HEK293 (cell line): ENCODE results near the gene SSTR5.
A peak's percentile ranks its signal among the peaks of the same experiment; 100 is the strongest.

ENCODE experiments used
- CTCF ChIA-PET: fragments of 350-600 bp; formaldehyde crosslinking; extraction: SDS; loops from one replicate; lab custom pipeline; 2021; ENCODE audit warnings: antibody characterized with exemption; lab: Yijun Ruan, JAX
- POLR2A ChIA-PET: fragments of 300-600 bp; formaldehyde crosslinking; extraction: SDS; loops from one replicate; lab custom pipeline; 2020; ENCODE audit warnings: antibody characterized with exemption, inconsistent platforms; lab: Yijun Ruan, JAX
- H3K27ac ChIP-seq: fragments of 200-500 bp; sonication (Bioruptor generic); 2 replicates; pipeline ENCODE4 v1.5.1; 2014; ENCODE audit warnings: low read depth, low read length, control low read depth, inconsistent platforms; ENCODE audit errors: extremely low read depth
- H3K36me3 ChIP-seq, 2 experiments: fragments of 200-500 bp in 1 of 2; sonication (Bioruptor generic) in 1 of 2; 1 replicate in 1 of 2; 2 replicates in 1 of 2; pipeline ENCODE4 v1.5.1; 2014 to 2017; ENCODE audit warnings: inconsistent platforms in 2 of 2, low read length in 2 of 2; ENCODE audit not compliant: control insufficient read depth in 2 of 2, insufficient read depth in 1 of 2
- H3K4me1 ChIP-seq: fragments of 200-500 bp; sonication (Bioruptor generic); 2 replicates; pipeline ENCODE4 v1.5.1; 2014; ENCODE audit warnings: mild to moderate bottlenecking, low read length, inconsistent platforms; ENCODE audit not compliant: control insufficient read depth, insufficient read depth
- H3K4me3 ChIP-seq: 2 replicates; pipeline ENCODE4 v1.5.1; 2011; ENCODE audit warnings: low read depth, mild to moderate bottlenecking, control low read depth, low read length, moderate library complexity
- H3K9me3 ChIP-seq: fragments of 200-500 bp; sonication (Bioruptor generic); 2 replicates; pipeline ENCODE4 v1.5.1; 2014; ENCODE audit warnings: low read depth, low read length, inconsistent platforms; ENCODE audit not compliant: control insufficient read depth, insufficient read depth
- CTCF ChIP-seq: fragments of 450-650 bp; formaldehyde crosslinking; IDR thresholded peaks from 2 replicates; pipeline ENCODE4 v1.5.1; 2016; ENCODE audit warnings: missing biosample characterization, missing genetic modification characterization
- HOXA7 ChIP-seq: sonication (generic); formaldehyde crosslinking; IDR thresholded peaks from 2 replicates; pipeline ENCODE4 v1.8.1; 2022; ENCODE audit warnings: missing genetic modification reagents, borderline replicate concordance
- PRDM10 ChIP-seq: fragments of 450-650 bp; formaldehyde crosslinking; IDR thresholded peaks from 2 replicates; pipeline ENCODE4 v1.5.1; 2016; ENCODE audit warnings: missing biosample characterization, missing genetic modification characterization
- ZBTB48 ChIP-seq: fragments of 450-650 bp; formaldehyde crosslinking; IDR thresholded peaks from 2 replicates; pipeline ENCODE4 v1.5.1; 2016; ENCODE audit warnings: missing biosample characterization, missing genetic modification characterization
- ZBTB6 ChIP-seq: fragments of 450-650 bp; formaldehyde crosslinking; IDR thresholded peaks from 2 replicates; pipeline ENCODE4 v1.5.1; 2017; ENCODE audit warnings: missing biosample characterization, missing genetic modification characterization
- ZNF114 ChIP-seq: fragments of 450-650 bp; formaldehyde crosslinking; IDR thresholded peaks from 2 replicates; pipeline ENCODE4 v1.5.0; 2017; ENCODE audit warnings: missing biosample characterization, missing genetic modification characterization
- ZNF23 ChIP-seq: fragments of 450-650 bp; formaldehyde crosslinking; IDR thresholded peaks from 2 replicates; pipeline ENCODE4 v1.5.1; 2016; ENCODE audit warnings: missing biosample characterization, missing genetic modification characterization, borderline replicate concordance
- ZNF311 ChIP-seq: fragments of 450-650 bp; formaldehyde crosslinking; IDR thresholded peaks from 2 replicates; pipeline ENCODE4 v1.5.1; 2017; ENCODE audit warnings: missing biosample characterization, missing genetic modification characterization, borderline replicate concordance
- ZNF555 ChIP-seq: fragments of 450-650 bp; formaldehyde crosslinking; conservative IDR thresholded peaks from 2 replicates; pipeline ENCODE4 v1.5.1; 2017; ENCODE audit warnings: missing biosample characterization, mild to moderate bottlenecking, missing genetic modification characterization, inconsistent platforms
- ZNF623 ChIP-seq: fragments of 450-650 bp; formaldehyde crosslinking; IDR thresholded peaks from 2 replicates; pipeline ENCODE4 v1.5.1; 2016; ENCODE audit warnings: missing biosample characterization, missing genetic modification characterization
- ZNF624 ChIP-seq: fragments of 450-650 bp; formaldehyde crosslinking; IDR thresholded peaks from 2 replicates; pipeline ENCODE4 v1.5.1; 2017; ENCODE audit warnings: missing biosample characterization, missing genetic modification characterization
- ZNF707 ChIP-seq: fragments of 450-650 bp; formaldehyde crosslinking; IDR thresholded peaks from 2 replicates; pipeline ENCODE4 v1.5.1; 2016; ENCODE audit warnings: missing biosample characterization, missing genetic modification characterization
- ZNF843 ChIP-seq: fragments of 450-650 bp; formaldehyde crosslinking; IDR thresholded peaks from 2 replicates; pipeline ENCODE4 v1.5.1; 2016; ENCODE audit warnings: missing biosample characterization, missing genetic modification characterization
- ZSCAN30 ChIP-seq: fragments of 450-650 bp; IDR thresholded peaks from 2 replicates; pipeline ENCODE4 v1.5.1; 2018; ENCODE audit warnings: missing biosample characterization, mild to moderate bottlenecking, missing genetic modification characterization, moderate library complexity

Gene SSTR5

GRCh38 chr16:1026057-1026783, 46.3 kb upstream of the SSTR5 start:
- H3K27ac ChIP-seq: no peak overlapping the region
- ChIA-PET POLR2A (no interaction called here), CTCF (interaction anchor here (0.6 kb wide), 1 partner anchor 72 kb away, joined by 3 read pairs; no protein-coding TSS in a partner anchor)
- TF ChIP-seq ZNF707 (no peak), ZNF843 (tag by site-specific recombination) (no peak), ZNF624 (tag by site-specific recombination) (no peak), HOXA7 (no peak), ZSCAN30 (tag by site-specific recombination) (no peak), ZBTB48 (tag by site-specific recombination) (no peak)
- H3K4me3 ChIP-seq: no peak overlapping the region
- H3K9me3 ChIP-seq: no peaks in the 10 kb centered on the region
- H3K36me3 ChIP-seq: no peaks in the 10 kb centered on the region
- no peaks in the 10 kb centered on the region for H3K4me1 ChIP-seq

GRCh38 chr16:1026784-1027500, 45.6 kb upstream of the SSTR5 start:
- no peaks in the 10 kb centered on the region for H3K9me3 ChIP-seq
- no peaks in the 10 kb centered on the region for H3K4me1 ChIP-seq
- POLR2A ChIA-PET: no interaction called here
- no peak overlapping the region for H3K4me3 ChIP-seq
- no peak overlapping the region for H3K27ac ChIP-seq
- CTCF ChIA-PET: interaction anchor here (0.6 to 1.8 kb wide), 3 partner anchors 31 to 213 kb away, joined by 3 to 6 read pairs (median 3); no protein-coding TSS in a partner anchor
- no peak for TF ChIP-seq ZNF311 (tag by site-specific recombination)
- no peaks in the 10 kb centered on the region for H3K36me3 ChIP-seq

GRCh38 chr16:1027501-1027815, 45.1 kb upstream of the SSTR5 start:
- H3K36me3 ChIP-seq: no peaks in the 10 kb centered on the region
- H3K4me3 ChIP-seq: no peak overlapping the region
- no peaks in the 10 kb centered on the region for H3K4me1 ChIP-seq
- H3K9me3 ChIP-seq: no peaks in the 10 kb centered on the region
- POLR2A ChIA-PET: no interaction called here
- TF ChIP-seq ZNF23 (no peak), ZNF555 (tag by site-specific recombination) (no peak), ZNF114 (tag by site-specific recombination) (no peak), PRDM10 (tag by site-specific recombination) (0 out of 2 replicates have a peak, but pooled peaks have one; percentile 34), ZNF623 (no peak), ZBTB6 (tag by site-specific recombination) (no peak), CTCF (tag by site-specific recombination) (no peak)
- TF ChIP-seq, all 188 proteins: peak for 1
- no peak overlapping the region for H3K27ac ChIP-seq
- CTCF ChIA-PET: interaction anchor here (0.9 to 1.8 kb wide), 2 partner anchors 30 to 213 kb away, joined by 3 to 6 read pairs; no protein-coding TSS in a partner anchor
